Dedifferentiated amniotic fluid mesenchymal stem cell (primary cell): Measurements from ENCODE around the gene PLEKHO2.
A peak's percentile ranks its signal among the peaks of the same experiment; 100 is the strongest.

Source experiments
- DNase-seq: peaks from one replicate; pipeline ENCODE4 v3.0.0-alpha.2; 2016; ENCODE audit errors: extremely low spot score

The PLEKHO2 gene

DNA sequence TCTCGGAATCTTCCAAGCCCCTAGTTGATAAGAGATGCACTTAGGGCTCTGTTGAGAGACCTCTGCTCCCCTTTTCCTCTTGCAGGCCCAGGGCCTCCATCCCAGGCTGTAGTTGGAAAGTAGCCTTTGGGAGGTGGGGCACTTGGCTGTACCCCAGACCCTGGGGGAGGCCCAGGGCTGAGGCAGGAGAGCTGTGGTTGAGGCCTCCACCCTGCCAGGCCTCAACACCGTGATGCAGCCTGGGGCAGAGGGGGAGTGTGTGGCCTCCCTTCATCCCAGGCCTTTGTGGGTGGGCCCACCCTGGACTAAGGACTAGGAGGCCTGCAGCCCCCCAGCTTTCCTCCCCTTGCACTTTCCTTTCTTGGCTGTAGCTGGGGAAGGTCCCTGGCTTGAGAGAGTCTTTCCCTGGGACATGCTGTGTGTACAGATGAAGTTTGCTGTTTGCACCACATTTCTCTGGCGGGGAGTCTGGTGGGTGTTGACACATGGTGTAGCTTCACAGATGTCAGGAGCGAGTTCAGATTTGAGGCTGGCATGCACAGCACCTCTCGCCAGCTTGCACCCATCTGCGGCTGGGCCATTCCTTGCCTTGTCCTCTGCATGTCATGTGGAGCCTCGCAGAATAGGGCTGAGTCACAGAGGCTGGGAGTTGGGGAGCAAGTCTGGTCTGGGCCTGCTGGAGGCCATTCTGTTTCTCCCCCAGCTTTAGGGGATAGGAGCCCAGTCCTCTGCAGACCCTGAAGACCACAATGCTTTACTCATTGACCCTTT lies 13.7 kb downstream of the PLEKHO2 start:
- no peak for DNase-seq

DNA sequence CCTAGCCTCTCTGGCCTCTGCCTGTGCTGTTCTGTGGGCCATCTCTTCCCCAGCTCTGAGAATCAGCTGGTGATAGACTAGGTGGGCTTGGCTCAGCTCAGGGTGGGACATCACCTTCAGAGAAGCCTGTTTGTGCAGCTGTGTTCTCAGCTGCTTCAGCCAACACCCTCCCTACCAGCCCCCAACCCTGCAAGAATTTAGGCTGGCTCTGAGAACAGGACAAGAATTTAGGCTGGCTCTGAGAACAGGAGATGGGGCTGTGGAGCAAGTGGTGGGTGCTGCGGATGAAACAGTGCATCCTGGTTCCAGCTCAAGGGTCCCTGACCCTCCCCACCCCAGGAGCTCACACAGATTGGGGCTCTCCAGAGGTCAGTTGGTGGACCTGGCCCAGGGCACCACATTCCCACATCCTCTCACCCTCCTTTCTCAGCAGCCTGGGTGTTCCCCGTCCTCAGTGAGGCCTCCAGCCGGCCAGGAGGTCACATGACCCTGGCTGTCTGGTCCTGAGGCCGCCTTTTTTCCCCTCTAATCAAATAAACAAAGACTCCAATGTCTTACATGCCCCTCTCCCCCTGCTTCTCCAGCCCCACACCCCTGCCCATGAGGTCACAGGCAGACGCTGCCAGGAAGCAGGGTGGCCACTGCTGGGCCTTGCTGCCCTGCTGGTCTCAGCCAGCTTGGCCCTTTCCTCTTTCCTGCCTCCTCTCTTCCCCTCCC lies 14.9 kb downstream of the PLEKHO2 start:
- peak; percentile 44 for DNase-seq

DNA sequence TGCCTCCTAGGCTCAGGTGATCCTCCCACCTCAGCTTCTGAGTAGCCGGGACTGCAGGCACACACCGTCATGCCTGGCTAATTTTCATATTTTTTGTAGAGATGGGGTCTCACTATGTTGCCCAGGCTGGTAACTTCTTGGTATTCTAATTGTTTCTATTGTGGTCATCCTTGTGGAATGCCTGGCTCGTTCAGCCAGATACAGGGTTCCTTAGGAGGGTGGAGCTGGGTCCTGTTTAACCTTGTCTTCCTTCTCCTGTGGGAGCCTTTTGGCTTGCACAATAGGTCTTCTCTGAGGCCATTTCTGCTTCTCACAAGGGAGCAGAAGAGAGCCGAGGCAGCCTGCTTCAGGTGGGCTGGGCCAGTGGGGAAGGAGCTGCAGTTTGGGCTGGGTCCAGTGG lies 15.7 kb downstream of the PLEKHO2 start:
- DNase-seq: peak; percentile 31

DNA sequence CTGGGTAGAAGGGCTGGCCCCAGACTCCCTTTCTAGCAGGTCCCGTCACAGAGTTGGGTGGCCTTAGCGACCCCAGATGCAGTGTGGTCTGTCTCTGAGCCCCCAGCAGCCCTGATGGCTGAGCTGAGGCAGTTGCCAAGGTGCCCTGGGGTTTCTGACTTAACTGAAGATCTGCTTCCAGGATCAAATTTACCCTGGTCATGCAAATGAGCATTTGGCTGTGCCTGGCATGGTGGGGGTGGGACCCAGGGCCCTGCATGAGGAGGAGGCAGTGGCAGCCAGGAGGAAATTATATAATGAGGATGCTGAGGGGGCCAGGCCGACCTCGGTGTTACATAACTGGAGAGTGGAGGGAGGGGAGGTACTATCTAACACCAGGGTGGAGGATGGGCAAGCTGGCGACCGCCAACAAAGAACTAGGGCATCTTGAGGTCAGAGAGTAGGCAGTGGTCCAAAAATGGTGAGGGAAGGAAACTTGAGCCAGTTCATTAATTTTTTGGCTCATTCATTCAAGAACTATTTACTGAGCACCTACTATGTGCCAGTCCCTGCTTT lies 16.4 kb downstream of the PLEKHO2 start:
- no peak for DNase-seq

DNA sequence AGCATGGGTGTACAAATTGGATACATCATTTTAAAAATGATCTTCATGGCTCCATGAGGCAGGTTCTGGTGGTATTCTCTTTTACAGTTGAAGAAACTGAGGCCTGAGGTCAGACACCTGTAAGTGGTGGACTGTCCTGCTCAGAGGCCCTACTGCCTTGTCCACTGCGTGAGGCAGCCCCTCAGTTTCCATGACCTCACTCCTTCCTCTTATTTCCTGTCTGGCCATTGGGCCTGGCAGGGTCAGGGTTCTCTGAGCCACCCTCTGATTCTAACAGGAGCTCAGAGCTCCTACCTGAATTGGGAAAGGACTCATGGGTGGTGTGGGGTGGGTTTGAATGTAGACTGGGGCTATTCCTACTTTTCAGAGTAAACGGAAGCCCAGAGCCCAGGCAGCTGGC lies 17.5 kb downstream of the PLEKHO2 start:
- no peak for DNase-seq

DNA sequence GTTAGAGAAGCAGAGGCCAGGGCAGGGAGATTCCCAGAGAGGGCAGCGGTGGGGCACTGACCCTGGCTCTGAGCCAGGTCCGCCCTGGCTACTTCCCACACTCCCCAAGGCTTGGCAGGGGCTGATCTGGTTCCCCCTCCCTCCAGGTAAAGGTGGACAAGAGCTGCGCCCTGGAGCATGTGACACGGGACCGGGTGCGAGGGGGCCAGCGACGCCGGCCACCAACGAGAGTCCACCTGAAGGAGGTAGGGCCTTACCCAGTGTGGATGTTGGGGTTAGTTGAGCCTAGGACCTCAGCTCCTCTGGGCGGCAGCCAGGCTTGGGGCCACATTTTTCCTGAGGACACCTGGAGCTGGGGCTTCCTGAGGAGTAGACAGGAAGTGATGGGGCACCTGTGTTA lies 19.6 kb downstream of the PLEKHO2 start:
- DNase-seq: no peak

DNA sequence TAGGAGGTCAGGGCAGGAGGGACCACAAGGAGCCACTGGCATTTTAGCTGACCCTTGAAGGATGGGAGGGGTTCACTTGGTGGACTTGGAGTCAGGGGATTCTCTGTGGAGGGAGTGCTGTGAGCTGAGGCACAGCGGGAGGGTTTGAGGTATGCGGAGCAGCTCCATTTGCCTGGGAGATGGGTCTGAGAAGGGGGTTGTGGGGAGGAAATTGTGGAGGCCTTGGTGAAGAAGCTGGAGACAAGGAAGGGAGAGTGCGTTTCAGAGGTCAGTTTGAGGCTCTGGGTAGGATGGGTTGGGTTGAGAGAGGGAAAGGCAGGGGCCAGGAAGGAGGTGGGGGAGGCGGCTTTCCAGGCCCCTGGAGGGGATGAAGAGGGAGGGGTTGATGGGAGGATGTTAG lies 20.2 kb downstream of the PLEKHO2 start:
- DNase-seq: no peak

DNA sequence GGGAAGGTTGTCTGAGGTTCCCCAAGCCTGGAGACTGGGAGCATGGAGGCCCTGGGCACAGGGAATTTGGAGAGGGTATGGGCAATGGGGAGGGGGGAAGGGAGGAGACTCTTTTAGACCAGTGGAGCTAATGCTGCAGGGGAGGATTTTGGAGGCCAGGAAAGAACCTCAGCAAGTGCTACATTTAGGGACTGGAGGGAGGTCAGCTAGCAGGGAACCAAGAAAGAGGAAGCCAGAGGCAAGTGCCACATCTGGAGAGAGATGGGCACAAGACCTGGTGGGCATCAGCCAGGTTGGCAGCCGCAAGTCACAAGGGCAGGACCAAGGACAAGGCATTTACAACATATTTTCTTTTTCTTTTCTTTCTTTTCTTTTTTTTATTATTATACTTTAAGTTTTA lies 20.7 kb downstream of the PLEKHO2 start:
- DNase-seq: no peak

DNA sequence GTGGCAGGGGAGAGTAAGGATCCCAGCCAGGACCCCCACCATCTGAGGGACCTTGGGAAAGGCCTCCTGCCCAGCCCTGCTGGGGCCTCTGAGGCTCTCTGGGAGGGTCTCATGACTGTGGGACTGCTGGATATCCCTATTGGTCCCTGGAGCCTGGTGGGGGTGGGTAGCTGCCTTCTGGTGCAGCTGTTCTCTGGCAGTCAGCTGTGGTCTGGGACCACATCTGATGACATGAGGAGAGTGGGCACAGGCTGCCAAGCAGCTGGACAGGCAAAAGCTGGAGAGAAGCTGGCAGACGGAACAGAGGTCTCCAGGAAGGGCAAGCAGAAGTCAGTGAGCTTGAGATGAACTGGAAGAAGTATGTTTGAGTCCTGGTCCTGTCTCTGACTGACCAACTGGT lies 22.4 kb downstream of the PLEKHO2 start:
- DNase-seq: no peak

DNA sequence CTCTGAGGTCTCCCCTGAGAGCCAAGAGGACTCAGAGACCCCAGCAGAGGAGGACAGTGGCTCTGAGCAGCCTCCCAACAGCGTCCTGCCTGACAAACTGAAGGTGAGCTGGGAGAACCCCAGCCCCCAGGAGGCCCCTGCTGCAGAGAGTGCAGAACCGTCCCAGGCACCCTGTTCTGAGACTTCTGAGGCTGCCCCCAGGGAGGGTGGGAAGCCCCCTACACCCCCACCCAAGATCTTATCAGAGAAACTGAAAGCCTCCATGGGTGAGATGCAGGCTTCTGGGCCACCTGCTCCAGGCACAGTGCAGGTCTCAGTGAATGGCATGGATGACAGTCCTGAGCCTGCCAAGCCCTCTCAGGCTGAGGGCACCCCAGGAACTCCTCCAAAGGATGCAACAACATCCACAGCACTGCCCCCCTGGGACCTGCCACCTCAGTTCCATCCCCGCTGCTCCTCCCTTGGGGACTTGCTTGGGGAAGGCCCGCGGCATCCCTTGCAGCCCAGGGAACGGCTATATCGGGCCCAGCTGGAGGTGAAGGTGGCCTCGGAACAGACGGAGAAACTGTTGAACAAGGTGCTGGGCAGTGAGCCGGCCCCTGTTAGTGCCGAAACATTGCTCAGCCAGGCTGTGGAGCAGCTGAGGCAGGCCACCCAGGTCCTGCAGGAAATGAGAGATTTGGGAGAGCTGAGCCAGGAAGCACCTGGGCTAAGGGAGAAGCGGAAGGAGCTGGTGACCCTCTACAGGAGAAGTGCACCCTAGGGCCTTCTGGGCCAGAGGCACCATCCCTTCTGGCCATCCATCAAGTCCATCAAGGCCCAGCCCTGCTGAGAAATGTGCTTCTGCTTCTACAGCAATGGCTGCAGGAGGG lies 23.6 kb downstream of the PLEKHO2 start:
- DNase-seq: no peak

DNA sequence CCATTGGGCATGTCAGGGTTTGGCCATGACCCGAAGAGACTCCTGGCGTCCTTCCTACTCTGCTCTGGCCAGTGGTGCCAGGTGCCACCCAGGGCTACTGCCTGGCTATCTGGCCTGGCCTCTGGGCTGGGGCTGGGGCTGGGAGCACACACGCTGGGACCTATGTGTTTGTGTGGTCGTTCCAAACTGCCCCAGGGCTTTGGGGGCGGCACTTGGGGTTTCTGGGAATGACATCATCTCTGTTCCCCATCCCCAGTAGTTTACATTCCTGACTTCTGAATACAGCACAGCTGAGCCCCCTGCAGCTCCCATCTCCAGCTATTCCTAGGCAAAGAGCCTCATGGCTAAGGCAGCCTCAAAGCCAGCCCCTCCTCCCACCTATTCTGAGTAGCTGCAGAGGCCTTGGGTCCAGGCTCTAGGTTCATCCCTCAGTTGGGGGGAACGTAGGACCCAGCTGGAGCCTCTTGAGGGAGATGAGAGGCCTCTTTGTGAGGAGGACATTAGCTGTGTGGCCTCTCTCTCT lies 24.3 kb downstream of the PLEKHO2 start:
- peak; percentile 68 for DNase-seq

DNA sequence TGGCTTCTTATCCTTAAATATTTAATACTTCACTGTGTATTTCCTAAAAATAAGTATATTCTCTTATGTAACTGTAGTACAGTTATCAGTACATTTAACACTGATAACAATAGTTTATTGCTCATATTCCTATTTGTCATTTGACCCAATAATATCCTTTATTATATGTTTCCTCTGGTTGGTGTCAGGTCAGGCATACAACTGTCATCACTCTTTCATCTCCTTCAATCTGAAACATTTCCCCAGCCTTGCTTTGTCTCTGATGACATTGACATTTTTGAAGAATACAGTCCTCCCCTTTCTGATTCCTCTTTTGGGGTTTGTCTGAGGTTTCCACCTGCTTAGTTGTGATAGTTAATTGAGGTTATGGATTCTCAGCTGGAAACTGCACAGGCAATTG lies 27.8 kb downstream of the PLEKHO2 start:
- DNase-seq: no peak

DNA sequence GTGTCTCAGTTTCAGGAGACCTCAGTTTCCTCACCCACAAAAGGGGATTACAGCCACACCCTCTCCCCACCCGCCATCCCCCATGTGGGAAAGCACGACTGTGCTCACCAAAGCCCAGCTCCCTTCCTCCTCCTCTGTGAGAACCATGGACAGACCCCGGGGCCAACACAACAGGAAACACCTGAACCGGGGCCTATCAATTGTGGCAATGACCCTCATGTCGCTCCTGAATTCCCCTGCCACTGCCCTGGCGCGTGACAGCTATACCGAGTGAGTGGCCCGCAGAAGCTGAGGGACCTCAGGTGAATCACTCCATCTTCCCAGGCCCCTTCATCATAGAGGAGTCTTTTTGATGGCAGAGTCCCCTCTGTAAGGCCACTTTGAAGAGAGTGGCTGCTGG lies 28.6 kb downstream of the PLEKHO2 start:
- no peak for DNase-seq

DNA sequence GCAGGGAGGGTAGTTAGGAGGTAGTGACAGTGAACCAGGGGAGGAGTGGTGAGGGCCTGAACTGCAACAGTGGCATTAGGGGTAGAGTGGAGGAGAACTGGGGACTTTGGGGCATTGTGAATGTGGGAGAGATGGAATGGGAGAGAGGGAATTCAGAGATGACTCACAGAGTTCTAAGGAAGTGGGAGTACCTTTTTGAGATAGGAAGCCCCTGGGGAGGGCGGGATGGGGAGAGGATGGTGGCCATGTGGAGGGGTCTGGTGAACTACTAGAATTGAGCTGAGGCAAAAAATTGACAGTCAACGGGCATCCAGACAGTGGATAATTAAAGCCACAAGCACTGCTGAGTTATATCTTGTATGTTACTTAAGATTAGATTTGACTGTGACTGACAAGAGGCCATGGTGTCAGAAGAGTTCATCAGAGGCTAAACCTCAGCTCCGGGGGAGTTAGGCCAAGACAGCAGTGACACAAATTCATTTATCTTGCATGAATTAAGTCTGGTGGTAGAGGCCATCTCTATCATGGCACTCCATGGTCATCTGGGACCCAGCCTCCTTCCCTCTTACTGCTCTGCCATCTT lies 34.0 kb downstream of the PLEKHO2 start:
- no peak for DNase-seq

DNA sequence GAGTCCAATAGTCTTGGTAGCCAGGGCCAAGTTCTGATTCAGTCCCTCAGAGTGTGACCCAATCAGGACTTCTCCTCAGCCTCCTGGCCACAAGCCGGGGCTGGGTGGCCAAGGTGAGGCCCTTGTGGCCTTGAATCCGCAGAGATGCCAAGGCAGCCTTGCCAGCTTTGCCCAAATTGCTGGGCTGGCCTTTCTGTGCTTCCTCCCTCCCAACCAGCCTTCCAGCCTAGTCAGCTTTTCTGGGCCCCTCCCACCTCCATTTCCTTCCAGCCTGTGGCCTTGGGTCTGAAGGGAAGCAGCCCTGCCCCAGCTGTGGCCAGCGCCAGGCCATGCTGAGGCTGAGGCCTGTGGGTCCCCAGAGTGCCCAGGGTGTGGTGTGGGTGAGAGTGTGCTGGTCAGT lies 35.7 kb downstream of the PLEKHO2 start:
- no peak for DNase-seq

DNA sequence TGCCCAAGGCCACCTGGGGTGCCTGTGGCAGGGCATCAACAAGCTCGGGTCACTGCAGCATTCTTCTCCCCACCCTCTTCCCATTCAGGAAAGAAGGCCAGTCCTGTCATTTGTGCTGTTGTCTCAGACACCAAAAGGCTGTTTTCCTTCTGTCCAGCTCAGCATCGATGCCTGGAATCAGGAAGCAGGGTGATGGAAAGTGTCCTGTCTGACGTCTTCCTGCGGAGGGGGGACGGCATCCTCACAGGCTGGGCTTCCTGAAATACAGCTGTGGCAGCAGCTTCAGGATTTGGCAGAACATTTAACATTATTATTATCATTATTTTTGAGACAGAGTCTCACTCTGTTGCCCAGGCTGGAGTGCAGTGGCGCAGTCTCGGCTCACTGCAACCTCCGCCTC lies 37.0 kb downstream of the PLEKHO2 start:
- no peak for DNase-seq

DNA sequence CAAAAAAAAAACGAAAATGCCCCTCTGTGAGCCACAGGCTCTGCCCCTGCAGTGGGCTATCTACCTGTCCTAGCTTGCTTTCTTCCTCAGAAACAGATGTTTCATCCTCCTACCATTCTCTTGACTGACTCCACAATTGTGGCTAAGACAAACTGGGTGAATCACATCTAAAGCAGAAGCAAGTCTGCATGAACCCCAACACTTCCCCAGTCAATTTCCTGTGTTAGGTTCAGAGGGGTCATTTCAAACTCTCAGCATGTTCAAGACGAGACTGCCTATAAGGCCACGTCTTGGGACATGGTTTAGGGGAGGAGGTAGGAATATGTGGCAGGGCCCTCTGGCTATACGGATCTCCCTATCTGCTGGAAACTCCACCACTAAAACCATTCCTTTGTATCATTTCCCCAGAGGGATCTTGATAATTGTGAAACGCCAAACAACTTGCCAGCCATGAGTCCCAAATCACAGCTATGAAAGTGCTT lies 41.4 kb downstream of the PLEKHO2 start:
- DNase-seq: no peak

DNA sequence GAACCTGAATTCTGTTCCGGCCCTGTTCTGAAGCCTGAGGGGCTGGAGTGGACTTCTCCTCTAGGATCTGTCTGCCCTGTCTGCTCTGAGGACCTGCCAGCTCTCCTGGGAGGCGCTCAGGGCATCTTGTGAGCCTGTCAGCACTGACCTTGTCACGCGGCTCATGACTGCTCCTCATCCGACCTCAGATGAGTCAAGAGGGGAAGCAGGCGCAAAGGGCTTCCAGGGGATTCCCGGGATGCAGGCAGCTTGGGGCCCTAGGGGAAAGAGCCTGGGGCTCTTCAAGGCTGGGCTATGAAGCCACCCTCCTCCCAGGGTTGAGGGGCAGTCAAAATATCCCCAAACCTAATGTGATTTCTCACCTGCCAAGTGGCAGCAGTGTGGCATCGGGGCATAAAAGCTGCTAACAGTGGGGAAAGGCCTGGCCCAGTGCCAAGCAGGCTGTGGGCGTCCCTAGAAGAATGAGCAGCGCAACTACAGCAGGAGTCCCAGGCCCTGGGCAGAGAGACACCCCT lies 42.3 kb downstream of the PLEKHO2 start:
- peak; percentile 49 for DNase-seq

DNA sequence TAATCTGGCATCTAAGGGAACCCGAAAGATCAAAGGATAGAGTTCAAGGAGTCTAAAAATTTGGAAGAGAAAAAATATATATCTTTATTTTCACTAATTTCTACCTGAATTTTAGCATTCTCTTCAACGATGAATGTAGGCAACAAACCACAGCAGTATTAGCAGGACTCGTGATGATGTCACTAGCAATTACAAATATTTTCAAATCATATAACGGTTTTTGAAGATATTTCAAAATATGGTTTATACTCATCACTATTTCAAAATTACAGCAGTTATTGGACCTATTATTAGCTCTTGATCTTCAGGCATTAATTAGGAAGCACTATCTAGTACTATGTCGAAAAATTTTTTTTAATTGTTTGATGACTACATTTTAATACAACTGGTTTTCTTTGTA lies 43.0 kb downstream of the PLEKHO2 start:
- DNase-seq: no peak

DNA sequence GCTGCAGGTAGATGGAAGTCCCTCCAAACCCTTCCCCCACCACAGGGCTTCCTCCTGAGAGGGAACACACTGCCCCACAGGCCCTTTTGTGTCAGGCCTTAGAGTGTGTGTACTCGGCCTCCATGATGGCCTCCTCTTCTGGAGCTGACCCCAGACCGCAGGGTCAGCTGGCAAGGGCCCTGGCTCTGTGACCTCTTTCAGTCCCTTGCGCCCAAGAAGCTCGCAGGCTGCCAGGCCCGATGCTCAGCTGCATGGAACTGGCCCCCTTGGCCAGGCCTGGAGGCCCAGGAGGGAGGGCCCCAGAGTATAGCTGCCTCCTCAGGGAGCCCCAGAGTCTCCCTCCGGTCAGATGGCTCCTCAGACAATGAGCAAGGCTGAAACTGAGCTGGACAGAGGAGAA lies 46.6 kb downstream of the PLEKHO2 start:
- no peak for DNase-seq

DNA sequence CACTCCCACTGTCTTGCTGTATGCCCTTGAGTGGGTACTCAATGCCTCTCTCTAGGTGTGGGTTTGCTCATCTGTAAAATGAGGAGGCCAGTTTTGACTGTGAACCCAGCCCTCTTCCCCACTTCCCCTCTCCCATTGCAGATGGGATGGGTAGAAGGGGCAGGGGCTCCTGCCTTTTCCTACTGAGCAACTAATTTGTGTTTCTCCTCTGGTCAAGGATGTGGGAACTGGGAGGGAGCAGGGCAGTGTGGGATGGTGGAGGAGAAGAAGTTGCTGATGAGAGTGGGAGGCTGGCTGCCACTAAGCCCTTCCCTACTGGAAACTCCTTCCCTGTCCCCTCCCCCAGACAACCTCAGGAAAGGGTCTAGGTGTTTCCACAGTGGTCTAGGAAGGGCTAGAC lies 49.8 kb downstream of the PLEKHO2 start:
- DNase-seq: no peak
